ENCODE measurements around the gene PLD4.

DNA sequence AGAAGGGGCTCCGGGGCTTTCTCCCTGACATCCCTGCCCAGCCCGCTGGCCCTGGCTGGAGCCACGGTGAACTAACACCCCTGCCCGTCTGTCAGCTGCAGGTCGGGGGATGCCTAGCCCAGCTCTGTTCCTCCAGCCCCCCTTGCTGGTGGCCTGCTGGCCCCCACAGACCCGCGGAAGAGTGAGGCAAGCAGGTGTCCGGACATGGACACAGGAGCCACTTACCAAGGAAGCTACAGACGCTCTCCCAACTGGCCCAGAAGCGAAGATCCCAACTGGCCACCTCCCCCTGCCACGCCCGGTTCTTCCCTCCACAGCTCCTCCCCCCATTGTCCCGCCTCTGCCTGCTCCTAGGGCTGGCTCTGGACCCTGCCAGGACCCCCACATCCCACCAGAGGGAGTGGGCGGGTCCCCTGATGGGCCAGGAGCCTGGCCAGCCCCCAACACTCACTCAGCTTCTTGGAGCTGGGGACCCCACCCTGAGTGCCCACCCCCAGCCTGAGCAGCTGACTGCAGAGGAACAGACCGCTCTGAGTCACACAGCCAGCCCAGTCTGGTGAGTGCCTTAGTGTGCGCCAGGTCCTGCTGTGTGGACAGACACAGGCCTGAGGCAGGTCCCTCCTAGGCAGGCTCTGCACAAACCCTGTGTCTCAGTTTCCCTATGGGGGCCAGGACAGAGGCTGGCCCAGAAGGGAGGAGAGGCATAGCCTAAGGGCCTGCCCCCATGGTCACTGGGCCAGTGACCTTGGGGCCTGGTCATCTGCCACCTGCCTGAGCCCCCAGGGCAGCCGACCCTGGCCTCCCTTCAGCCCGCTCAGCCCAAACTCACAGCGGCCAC, 45.8 kb downstream of the PLD4 start:
- TF ChIP-seq, protein P1, sequence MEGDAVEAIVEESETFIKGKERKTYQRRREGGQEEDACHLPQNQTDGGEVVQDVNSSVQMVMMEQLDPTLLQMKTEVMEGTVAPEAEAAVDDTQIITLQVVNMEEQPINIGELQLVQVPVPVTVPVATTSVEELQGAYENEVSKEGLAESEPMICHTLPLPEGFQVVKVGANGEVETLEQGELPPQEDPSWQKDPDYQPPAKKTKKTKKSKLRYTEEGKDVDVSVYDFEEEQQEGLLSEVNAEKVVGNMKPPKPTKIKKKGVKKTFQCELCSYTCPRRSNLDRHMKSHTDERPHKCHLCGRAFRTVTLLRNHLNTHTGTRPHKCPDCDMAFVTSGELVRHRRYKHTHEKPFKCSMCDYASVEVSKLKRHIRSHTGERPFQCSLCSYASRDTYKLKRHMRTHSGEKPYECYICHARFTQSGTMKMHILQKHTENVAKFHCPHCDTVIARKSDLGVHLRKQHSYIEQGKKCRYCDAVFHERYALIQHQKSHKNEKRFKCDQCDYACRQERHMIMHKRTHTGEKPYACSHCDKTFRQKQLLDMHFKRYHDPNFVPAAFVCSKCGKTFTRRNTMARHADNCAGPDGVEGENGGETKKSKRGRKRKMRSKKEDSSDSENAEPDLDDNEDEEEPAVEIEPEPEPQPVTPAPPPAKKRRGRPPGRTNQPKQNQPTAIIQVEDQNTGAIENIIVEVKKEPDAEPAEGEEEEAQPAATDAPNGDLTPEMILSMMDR (IDR thresholded peaks at IDR 0.05) = no peak
- TF ChIP-seq EP300 (IDR thresholded peaks at IDR 0.05) (no peak), POLR2A (IDR thresholded peaks at IDR 0.05) (peak; percentile 57 to 67), POLR2AphosphoS5 (IDR thresholded peaks at IDR 0.05) (peak; percentile 88 to 94 (median 90))
